ENCODE results near the gene IFNLR1.

IFNLR1 gene

DNA sequence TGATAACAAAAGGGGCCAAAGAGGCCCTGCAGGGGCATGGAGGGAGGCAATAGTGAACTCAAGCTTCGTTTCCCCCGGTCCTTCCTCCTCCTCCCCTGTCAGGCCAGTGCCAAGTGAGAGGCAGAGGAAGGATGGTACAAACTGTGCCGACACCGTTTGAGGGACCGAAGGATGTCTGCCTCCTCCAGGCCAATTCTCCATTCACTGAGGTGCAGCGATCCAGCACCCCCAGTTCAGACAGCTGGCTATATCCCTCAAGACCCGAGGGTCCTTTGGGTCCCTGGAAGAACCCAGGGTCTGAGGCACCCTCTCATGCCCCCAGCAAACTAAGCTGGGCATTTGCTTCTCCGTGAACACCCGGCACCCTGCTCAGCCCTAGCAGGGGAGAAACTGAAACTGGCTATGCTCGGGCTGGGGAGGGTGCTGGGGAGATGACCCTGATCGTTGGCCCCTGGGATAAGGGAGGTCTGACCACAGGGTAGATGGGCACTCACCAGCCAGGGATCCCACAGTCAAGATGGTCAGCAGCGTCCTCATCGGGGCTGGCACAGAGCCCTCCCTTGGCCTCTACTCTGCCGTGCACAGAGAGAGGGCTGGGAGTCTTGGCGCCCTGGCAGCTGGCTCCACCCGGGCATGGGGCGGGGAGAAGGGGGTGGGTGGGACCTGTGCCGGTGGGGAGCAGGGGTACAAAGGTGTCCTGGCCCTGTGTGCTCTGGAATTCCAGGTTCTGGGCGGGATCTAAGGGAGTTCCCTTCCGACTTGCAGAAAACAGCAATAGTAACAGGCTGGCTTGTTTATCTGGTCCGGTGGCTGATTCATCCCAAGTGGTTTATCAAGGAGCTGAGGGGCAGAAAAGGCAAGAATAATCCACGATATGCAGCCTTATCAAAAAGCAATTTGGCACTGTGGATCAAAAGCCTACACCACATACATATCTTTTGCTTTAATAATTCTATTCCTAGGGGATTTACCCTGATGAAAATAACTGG lies 44.2 kb downstream of the IFNLR1 start, which contains the start of gene IL22RA1:
IL22RA1 (minus strand) TSS at position 595 of the 989 bp plus-strand sequence; CDS start at position 537, 58 bp downstream.
- H3K36me3 ChIP-seq = no peaks in the 10 kb centered on the region
- no peak within 1 kb of the TSS for H3K4me3 ChIP-seq (ENCODE audit: low read depth, low read length)
- no peak for DNase-seq
- no peaks in the 10 kb centered on the region for H3K27me3 ChIP-seq
- H3K4me1 ChIP-seq = no peaks in the 10 kb centered on the region
- H3K9me3 ChIP-seq = no peaks in the 10 kb centered on the region
- TF ChIP-seq, protein P1, sequence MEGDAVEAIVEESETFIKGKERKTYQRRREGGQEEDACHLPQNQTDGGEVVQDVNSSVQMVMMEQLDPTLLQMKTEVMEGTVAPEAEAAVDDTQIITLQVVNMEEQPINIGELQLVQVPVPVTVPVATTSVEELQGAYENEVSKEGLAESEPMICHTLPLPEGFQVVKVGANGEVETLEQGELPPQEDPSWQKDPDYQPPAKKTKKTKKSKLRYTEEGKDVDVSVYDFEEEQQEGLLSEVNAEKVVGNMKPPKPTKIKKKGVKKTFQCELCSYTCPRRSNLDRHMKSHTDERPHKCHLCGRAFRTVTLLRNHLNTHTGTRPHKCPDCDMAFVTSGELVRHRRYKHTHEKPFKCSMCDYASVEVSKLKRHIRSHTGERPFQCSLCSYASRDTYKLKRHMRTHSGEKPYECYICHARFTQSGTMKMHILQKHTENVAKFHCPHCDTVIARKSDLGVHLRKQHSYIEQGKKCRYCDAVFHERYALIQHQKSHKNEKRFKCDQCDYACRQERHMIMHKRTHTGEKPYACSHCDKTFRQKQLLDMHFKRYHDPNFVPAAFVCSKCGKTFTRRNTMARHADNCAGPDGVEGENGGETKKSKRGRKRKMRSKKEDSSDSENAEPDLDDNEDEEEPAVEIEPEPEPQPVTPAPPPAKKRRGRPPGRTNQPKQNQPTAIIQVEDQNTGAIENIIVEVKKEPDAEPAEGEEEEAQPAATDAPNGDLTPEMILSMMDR (IDR thresholded peaks at IDR 0.05; ENCODE audit: low read depth, low read length) = no peak

DNA sequence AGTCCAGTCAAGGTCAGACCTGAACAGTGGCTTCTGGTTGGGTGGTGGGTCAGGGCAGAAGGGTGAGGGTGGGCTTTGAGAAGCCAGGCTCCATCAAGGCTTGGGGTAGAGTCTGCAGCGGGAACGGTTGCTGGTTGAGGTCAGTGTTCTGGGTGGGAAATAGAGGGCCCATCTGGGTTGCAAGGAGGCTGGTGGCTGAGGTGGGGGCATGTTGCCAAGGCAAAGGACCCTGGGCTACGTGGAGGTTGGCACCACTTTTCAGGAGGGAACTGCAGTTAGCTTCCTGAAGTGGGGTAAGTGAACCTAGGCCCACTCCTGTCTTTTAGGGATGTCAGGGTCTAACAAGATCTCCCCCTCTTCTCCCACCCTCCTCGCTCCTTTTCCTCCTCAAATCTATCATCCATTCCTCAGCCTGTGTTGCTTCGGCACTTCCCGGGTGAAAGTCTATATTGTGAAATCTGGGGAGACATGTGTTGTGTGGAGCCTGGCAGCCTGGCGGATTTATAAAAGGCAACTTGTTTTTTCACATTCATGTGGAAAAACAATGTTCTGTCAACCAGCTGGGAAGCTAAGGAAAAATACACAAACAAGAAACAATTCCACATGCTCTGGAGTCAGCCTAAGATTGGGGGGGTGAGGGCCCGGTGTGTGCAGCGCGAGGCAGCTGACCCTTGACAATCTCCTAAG lies 45.6 kb downstream of the IFNLR1 start:
- H3K9me3 ChIP-seq = no peaks in the 10 kb centered on the region
- TF ChIP-seq, protein P1 (IDR thresholded peaks at IDR 0.05; ENCODE audit: low read depth, low read length) = no peak
- no peak for DNase-seq
- no peaks in the 10 kb centered on the region for H3K27me3 ChIP-seq
- no peaks in the 10 kb centered on the region for H3K4me1 ChIP-seq
- H3K4me3 ChIP-seq (ENCODE audit: low read depth, low read length) = no peak overlapping the region
- no peaks in the 10 kb centered on the region for H3K36me3 ChIP-seq

DNA sequence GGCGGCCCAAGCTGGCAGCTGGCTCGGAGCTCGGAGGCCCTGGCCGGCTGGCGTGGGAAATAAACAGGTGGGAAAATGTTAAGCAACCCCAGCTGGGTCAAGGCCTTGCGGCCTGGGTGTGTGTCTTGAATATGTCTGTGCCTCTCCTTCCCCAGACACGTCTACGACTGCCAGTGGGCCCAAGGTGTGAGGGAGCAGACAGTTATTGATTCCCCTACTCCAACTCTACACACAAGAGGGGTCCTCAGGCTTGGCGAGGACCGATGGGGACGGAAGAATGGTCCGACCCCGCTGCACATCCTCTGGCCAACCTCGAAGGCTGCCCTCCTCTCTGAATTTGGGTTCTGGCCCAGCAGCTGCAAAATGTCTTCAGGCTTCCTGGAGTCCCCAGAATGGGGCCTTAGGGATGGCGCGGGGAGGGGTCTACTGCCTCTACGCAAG lies 46.3 kb downstream of the IFNLR1 start:
- no peak for DNase-seq
- no peaks in the 10 kb centered on the region for H3K36me3 ChIP-seq
- no peaks in the 10 kb centered on the region for H3K4me1 ChIP-seq
- H3K27me3 ChIP-seq = no peaks in the 10 kb centered on the region
- TF ChIP-seq, protein P1 (IDR thresholded peaks at IDR 0.05; ENCODE audit: low read depth, low read length) = no peak
- no peak overlapping the region for H3K4me3 ChIP-seq (ENCODE audit: low read depth, low read length)
- H3K9me3 ChIP-seq = no peaks in the 10 kb centered on the region

DNA sequence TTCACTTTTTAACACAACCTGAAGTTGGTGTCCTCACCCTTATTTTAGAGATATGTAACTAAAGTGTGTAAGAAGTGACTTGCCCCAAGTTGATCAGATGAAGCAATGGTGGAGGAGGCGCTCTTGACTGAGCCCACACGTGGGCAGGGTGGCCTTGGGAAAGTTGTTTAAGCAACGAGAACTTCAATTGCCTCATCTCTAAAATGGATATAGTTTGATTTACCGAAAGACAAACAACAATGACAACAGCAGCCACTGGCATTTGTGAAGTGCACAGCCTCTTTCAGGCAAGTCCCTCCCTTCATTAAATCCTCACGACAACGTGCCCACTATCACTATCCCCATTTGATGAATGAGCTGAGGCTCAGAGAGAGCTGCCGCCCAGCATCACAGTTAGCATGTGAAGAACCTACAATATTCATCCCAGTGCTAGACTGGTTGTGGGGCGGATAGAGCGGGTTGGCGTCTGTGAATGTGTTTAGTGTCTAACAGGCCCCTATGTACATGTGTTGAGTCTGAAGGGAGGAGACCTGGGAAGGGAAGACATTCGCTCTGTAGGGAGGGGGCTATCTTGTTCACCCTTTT lies 47.2 kb downstream of the IFNLR1 start:
- Histone ChIP-seq H3K4me3 (ENCODE audit: low read depth, low read length) (no peak overlapping the region), H3K27me3 (no peaks in the 10 kb centered on the region), H3K36me3 (no peaks in the 10 kb centered on the region), H3K9me3 (no peaks in the 10 kb centered on the region), H3K4me1 (no peaks in the 10 kb centered on the region)
- TF ChIP-seq, protein P1 (IDR thresholded peaks at IDR 0.05; ENCODE audit: low read depth, low read length) = no peak
- DNase-seq = no peak

DNA sequence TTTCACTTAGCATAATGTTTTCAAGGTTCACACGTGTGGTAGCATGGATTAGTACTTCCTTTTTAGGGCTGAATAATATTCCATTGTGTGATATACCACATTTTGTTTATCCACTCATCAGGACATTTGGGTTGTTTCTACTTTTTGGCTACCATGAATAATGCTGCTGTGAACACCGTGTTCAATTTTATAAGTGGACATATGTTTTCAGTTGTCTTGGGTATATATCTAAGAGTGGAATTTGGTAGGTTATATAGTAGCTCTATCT lies 47.9 kb downstream of the IFNLR1 start:
- no peak for DNase-seq
- Histone ChIP-seq H3K4me1 (no peaks in the 10 kb centered on the region), H3K36me3 (no peaks in the 10 kb centered on the region), H3K4me3 (ENCODE audit: low read depth, low read length) (no peak overlapping the region), H3K9me3 (no peaks in the 10 kb centered on the region), H3K27me3 (no peaks in the 10 kb centered on the region)
- TF ChIP-seq, protein P1 (IDR thresholded peaks at IDR 0.05; ENCODE audit: low read depth, low read length) = no peak
